Stimulated activated memory B cell treated with anti-CD40 and anti-IgM and Interleukin-4, amounts not matched to agents 10 μg/mL and 1 μg/mL and 100 μg/mL, for 72 hours (primary cell): ENCODE data around the gene PAFAH2.
"Not testable (repeated sequence)": the region's sequence is repeated elsewhere in the genome, so short reads cannot be mapped to it uniquely, and the experiment has no call there.

ENCODE experiments used
- ATAC-seq: fragments of 150-1000 bp; cut with Tn5 transposase; 2 replicates; pipeline ENCODE4 v1.10.0; 2021
- H3K27ac Mint-ChIP-seq: one replicate; pipeline ENCODE4 v1.8.0; 2022; ENCODE audit warnings: mild to moderate bottlenecking, mixed read lengths
- H3K27me3 Mint-ChIP-seq: one replicate; pipeline ENCODE4 v1.8.0; 2022; ENCODE audit warnings: mixed read lengths
- H3K36me3 Mint-ChIP-seq: one replicate; pipeline ENCODE4 v1.8.0; 2022; ENCODE audit warnings: mixed read lengths
- H3K4me1 Mint-ChIP-seq: one replicate; pipeline ENCODE4 v1.8.0; 2022; ENCODE audit warnings: mixed read lengths
- H3K4me3 Mint-ChIP-seq: one replicate; pipeline ENCODE4 v1.8.0; 2022; ENCODE audit warnings: mild to moderate bottlenecking, moderate library complexity, mixed read lengths
- H3K9me3 Mint-ChIP-seq: one replicate; pipeline ENCODE4 v1.8.0; 2022; ENCODE audit warnings: mixed read lengths

PAFAH2 gene

GRCh38 chr1:25987951-25988350, 9.9 kb downstream of the PAFAH2 start:
- no peaks in the 10 kb centered on the region for H3K27me3 Mint-ChIP-seq
- no peaks in the 10 kb centered on the region for H3K9me3 Mint-ChIP-seq
- no peak for ATAC-seq
- H3K4me1 Mint-ChIP-seq, result peaks cover 9% of the 10 kb centered on the region
- H3K27ac Mint-ChIP-seq, result no peak overlapping the region
- H3K36me3 Mint-ChIP-seq, result peaks cover 50% of the 10 kb centered on the region
- no peak overlapping the region for H3K4me3 Mint-ChIP-seq

DNA sequence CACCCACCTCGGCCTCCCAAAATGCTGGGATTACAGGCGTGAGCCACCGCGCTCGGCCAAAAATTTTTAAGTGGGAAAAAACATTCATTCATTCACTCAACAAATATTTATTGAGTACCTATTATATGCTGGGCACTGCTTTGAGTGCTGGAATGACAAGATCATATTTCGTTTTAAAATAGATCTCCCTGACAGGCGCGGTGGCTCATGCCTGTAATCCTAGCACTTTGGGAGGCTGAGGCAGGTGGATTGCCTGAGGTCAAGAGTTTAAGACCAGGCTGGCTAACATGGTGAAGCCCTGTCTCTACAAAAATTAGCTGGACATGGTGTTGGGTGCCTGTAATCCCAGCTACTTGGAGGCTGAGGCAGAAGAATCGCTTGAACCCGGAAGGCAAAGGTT, 11.1 kb downstream of the PAFAH2 start:
- not testable (repeated sequence) for H3K4me3 Mint-ChIP-seq, H3K4me1 Mint-ChIP-seq, H3K27ac Mint-ChIP-seq, H3K27me3 Mint-ChIP-seq, H3K9me3 Mint-ChIP-seq, ATAC-seq
- H3K36me3 Mint-ChIP-seq, result peaks cover 55% of the 10 kb centered on the region

- H3K9me3 Mint-ChIP-seq, result no peaks in the 10 kb centered on the region
- H3K4me3 Mint-ChIP-seq, result no peak overlapping the region
- peaks cover 61% of the 10 kb centered on the region for H3K36me3 Mint-ChIP-seq
- no peaks in the 10 kb centered on the region for H3K27me3 Mint-ChIP-seq
- no peak overlapping the region for H3K27ac Mint-ChIP-seq
- no peak for ATAC-seq
- H3K4me1 Mint-ChIP-seq, result peaks cover 4% of the 10 kb centered on the region
These were observed 12.2 kb downstream of the PAFAH2 start for GRCh38 chr1:25985670-25986069.

- Mint-ChIP-seq H3K9me3 (no peaks in the 10 kb centered on the region), H3K27ac (no peak overlapping the region), H3K4me3 (no peak overlapping the region), H3K27me3 (no peaks in the 10 kb centered on the region), H3K4me1 (no peaks in the 10 kb centered on the region), H3K36me3 (peaks cover 61% of the 10 kb centered on the region)
- no peak for ATAC-seq
These were observed 12.7 kb downstream of the PAFAH2 start for GRCh38 chr1:25985171-25985570.

- Mint-ChIP-seq H3K9me3 (no peaks in the 10 kb centered on the region), H3K27ac (no peak overlapping the region), H3K36me3 (peaks cover 66% of the 10 kb centered on the region), H3K4me3 (no peak overlapping the region), H3K4me1 (no peaks in the 10 kb centered on the region), H3K27me3 (no peaks in the 10 kb centered on the region)
- ATAC-seq, result no peak
These were observed 18.7 kb downstream of the PAFAH2 start for GRCh38 chr1:25979210-25979609.

GRCh38 chr1:25978403-25978802, 19.5 kb downstream of the PAFAH2 start:
- no peak for ATAC-seq
- Mint-ChIP-seq H3K4me3 (no peak overlapping the region), H3K27me3 (no peaks in the 10 kb centered on the region), H3K36me3 (peaks cover 66% of the 10 kb centered on the region), H3K9me3 (no peaks in the 10 kb centered on the region), H3K27ac (no peak overlapping the region), H3K4me1 (no peaks in the 10 kb centered on the region)

DNA sequence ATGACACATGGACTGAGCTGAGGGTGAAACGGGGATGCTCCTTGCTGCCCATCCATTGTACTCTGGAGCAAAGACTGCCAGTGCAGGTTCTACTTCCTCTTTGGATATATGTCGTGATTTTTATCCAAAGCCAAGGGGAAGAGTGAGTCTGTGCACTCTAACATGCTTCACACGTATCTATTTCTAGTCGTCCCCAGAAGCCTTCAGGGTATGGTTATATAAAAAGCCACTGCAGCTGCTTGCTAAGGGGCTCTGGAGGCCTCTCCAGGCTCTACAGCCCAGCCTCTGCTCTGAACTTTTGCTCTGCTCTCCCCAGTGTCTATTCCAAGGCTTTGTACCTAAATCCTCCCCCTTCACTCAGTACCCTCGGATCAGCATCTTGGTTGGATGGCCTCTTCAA, 20.1 kb downstream of the PAFAH2 start:
- no peak overlapping the region for H3K4me3 Mint-ChIP-seq
- H3K9me3 Mint-ChIP-seq, result no peaks in the 10 kb centered on the region
- no peak overlapping the region for H3K27ac Mint-ChIP-seq
- H3K4me1 Mint-ChIP-seq, result peaks cover under 1% of the 10 kb centered on the region
- peaks cover 64% of the 10 kb centered on the region for H3K36me3 Mint-ChIP-seq
- no peaks in the 10 kb centered on the region for H3K27me3 Mint-ChIP-seq
- ATAC-seq, result no peak

- no peak for ATAC-seq
- Mint-ChIP-seq H3K27me3 (no peaks in the 10 kb centered on the region), H3K36me3 (peaks cover 59% of the 10 kb centered on the region), H3K4me1 (peaks cover 24% of the 10 kb centered on the region), H3K27ac (peak overlapping the region; percentile 70), H3K4me3 (no peak overlapping the region), H3K9me3 (no peaks in the 10 kb centered on the region)
These were observed 24.1 kb downstream of the PAFAH2 start for GRCh38 chr1:25973610-25974321.

DNA sequence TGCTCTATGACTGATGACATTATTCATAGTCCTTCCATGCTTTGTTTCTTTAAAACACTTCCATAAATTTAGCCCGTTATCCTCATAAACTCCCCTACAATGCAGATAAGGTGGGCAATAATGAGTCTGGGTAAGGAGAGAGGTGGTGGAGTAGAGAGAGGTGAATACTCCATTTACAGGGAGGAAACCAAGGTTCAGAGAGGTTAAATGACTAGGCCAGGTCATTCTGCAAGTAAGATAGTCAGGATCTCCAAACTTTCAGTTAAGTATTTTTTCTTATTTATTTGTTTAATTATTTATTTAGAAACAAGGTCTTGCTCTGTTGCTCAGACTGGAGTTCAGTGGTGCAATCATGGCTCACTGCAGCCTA, 26.1 kb downstream of the PAFAH2 start:
- Mint-ChIP-seq H3K9me3 (no peaks in the 10 kb centered on the region), H3K27me3 (no peaks in the 10 kb centered on the region), H3K4me1 (peaks cover 24% of the 10 kb centered on the region), H3K27ac (peak overlapping the region; percentile 70), H3K4me3 (no peak overlapping the region), H3K36me3 (peaks cover 62% of the 10 kb centered on the region)
- peak; percentile 2 for ATAC-seq

DNA sequence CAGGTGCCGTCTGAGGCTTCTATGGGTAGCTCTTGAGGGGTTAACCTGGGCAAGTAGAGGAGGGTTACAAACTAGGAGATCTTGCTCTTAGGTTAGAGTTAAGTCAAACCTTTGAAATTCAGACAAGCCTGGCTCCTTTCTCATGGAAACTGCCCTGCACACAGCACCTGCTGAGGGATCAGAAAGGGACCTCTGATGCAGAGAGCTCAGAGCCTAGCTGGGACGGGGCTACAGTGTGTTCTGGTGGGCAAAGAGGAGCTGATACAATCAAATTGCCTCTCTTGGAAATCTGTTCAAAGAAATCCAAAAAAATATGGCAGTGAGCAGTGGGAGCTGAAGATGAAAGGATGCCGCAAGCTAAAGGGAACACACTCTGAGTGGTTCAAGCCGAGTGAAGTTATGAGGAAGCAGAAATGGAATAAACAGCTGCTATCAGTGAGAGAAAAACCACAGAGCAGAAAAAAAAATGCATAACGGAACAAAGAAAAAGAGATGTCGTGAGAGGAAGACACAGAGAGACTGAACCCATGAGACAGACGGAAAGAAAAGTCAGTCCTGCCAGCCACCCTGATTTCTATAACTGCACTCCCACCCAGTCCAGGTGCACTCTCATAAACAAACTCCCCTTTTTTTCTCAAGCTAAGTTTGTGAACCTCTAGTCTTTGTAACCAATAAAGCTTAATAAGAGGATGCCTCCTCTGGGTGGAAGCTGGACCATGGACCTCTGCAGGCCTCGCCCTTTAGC, 26.6 kb downstream of the PAFAH2 start:
- peak overlapping the region; percentile 70 for H3K27ac Mint-ChIP-seq
- H3K27me3 Mint-ChIP-seq, result no peaks in the 10 kb centered on the region
- no peaks in the 10 kb centered on the region for H3K9me3 Mint-ChIP-seq
- H3K4me1 Mint-ChIP-seq, result peaks cover 24% of the 10 kb centered on the region
- peak; percentile 94 for ATAC-seq
- H3K4me3 Mint-ChIP-seq, result peak overlapping the region; percentile 1
- H3K36me3 Mint-ChIP-seq, result peaks cover 62% of the 10 kb centered on the region

DNA sequence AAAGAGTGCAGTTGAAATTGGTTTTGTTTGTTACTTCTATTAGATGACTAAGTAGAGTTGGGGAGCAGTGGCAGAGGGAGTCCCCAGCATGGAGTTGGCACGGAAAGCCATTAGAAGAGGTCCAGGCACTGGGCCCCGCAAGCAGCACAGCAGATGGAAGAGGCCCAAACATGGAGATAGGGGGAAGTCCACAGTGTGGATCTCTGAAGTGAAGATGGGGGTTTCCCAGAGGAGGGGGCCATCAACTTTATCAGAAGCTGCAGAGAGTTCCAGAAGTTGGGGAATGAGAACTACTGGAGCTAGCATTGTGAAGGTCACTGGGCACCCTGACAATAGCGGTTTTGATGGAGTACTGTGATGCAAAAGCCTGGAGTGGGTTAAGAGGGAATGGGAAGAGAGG, 30.6 kb downstream of the PAFAH2 start:
- H3K36me3 Mint-ChIP-seq, result peaks cover 62% of the 10 kb centered on the region
- H3K9me3 Mint-ChIP-seq, result no peaks in the 10 kb centered on the region
- H3K4me1 Mint-ChIP-seq, result peaks cover 19% of the 10 kb centered on the region

GRCh38 chr1:25959611-25960010, 38.3 kb downstream of the PAFAH2 start:
- H3K4me3 Mint-ChIP-seq, result no peak overlapping the region
- H3K4me1 Mint-ChIP-seq, result no peaks in the 10 kb centered on the region
- peak overlapping the region; percentile 8 for H3K27ac Mint-ChIP-seq
- H3K36me3 Mint-ChIP-seq, result peaks cover 71% of the 10 kb centered on the region
- H3K27me3 Mint-ChIP-seq, result no peaks in the 10 kb centered on the region
- no peak for ATAC-seq
- H3K9me3 Mint-ChIP-seq, result peaks cover 6% of the 10 kb centered on the region

More for the DNA sequence above, 30.6 kb downstream of the PAFAH2 start:
- no peak overlapping the region for H3K4me3 Mint-ChIP-seq
- H3K27ac Mint-ChIP-seq, result no peak overlapping the region
- no peaks in the 10 kb centered on the region for H3K27me3 Mint-ChIP-seq
- ATAC-seq, result no peak

- Mint-ChIP-seq H3K9me3 (peaks cover 6% of the 10 kb centered on the region), H3K27ac (no peak overlapping the region), H3K27me3 (no peaks in the 10 kb centered on the region), H3K4me3 (no peak overlapping the region), H3K36me3 (peaks cover 60% of the 10 kb centered on the region), H3K4me1 (peaks cover 4% of the 10 kb centered on the region)
- ATAC-seq, result no peak
These were observed 39.4 kb downstream of the PAFAH2 start for GRCh38 chr1:25958465-25958864.

- Mint-ChIP-seq H3K36me3 (peaks cover 33% of the 10 kb centered on the region), H3K4me1 (peaks cover 4% of the 10 kb centered on the region), H3K9me3 (peaks cover 6% of the 10 kb centered on the region), H3K27me3 (no peaks in the 10 kb centered on the region), H3K27ac (no peak overlapping the region), H3K4me3 (no peak overlapping the region)
- ATAC-seq, result no peak
These were observed 42.3 kb downstream of the PAFAH2 start for GRCh38 chr1:25955553-25955952.

- Mint-ChIP-seq H3K27me3 (no peaks in the 10 kb centered on the region), H3K4me3 (no peak overlapping the region), H3K9me3 (peaks cover 6% of the 10 kb centered on the region), H3K4me1 (peaks cover 4% of the 10 kb centered on the region), H3K36me3 (peaks cover 22% of the 10 kb centered on the region), H3K27ac (no peak overlapping the region)
- ATAC-seq, result no peak
These were observed 43.5 kb downstream of the PAFAH2 start for GRCh38 chr1:25954282-25954938.
